Duodenal mucosa (tissue), 2 donors: ENCODE results near the gene TRIM29.

Source experiments
- H3K27ac ChIP-seq: one replicate; pipeline ENCODE4 v1.7.0; 2013; ENCODE audit warnings: low read depth, low read length
- H3K27me3 ChIP-seq, 2 donors: one replicate each; pipeline ENCODE4 v1.7.0; 2013; ENCODE audit warnings: low read length in 2 of 2, control low read depth in 1 of 2; ENCODE audit not compliant: insufficient read depth in 2 of 2, control insufficient read depth in 1 of 2
- H3K36me3 ChIP-seq, 2 donors: one replicate each; pipeline ENCODE4 v1.7.0; 2013; ENCODE audit warnings: low read length in 2 of 2, control low read depth in 1 of 2; ENCODE audit not compliant: insufficient read depth in 2 of 2, control insufficient read depth in 1 of 2
- H3K4me1 ChIP-seq, 2 donors: one replicate each; pipeline ENCODE4 v1.7.0; 2013; ENCODE audit warnings: low read length in 2 of 2, control low read depth in 1 of 2; ENCODE audit not compliant: insufficient read depth in 2 of 2, control insufficient read depth in 1 of 2
- H3K4me3 ChIP-seq, 2 donors: one replicate each; pipeline ENCODE4 v1.7.0; 2013; ENCODE audit warnings: low read length in 2 of 2, low read depth in 1 of 2
- H3K9ac ChIP-seq, 2 donors: one replicate each; pipeline ENCODE4 v1.7.0; 2013; ENCODE audit warnings: low read length in 2 of 2, low read depth in 1 of 2
- H3K9me3 ChIP-seq, 2 donors: one replicate each; pipeline ENCODE4 v1.7.0; 2013; ENCODE audit warnings: low read length in 2 of 2, control low read depth in 1 of 2; ENCODE audit not compliant: control insufficient read depth in 1 of 2

The TRIM29 gene

DNA sequence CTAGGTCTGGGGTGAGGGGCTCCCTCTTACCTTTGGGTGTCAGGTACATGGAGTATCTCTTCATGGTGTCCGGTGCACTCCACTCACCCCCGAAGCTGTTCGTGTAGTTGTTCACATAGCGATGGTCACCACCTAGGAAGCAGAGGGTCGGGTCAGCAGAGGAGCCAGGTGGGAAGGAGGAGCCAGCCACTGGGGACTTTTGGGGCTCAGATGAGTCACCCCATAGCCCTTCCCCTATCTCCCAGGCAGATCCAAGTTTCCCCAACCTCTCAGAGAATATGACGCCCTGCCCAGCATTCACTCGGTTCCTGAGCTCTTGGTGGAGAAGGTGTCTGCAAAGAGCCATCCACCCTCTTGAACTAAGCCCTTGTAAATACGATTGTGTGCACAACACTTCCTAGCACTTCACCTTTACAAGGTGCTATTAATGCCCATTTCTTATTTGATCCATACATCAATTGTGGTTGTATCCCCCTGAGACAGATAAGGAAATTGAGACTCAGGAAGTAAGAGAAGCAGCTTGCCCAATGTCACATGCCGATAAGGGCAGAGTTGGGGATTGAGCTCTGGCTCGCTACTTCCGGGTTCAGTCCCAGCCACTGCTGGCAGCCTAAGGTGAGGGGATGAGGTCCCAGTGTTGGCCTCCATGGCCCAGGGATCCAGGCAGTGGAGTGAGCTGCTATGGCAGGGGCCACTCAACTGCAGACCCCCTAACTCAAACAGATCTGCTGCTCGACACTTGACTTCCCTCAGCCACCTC is 14.8 kb downstream of the TRIM29 start:
- Histone ChIP-seq H3K4me3 (no peak overlapping the region), H3K9me3 (no peaks in the 10 kb centered on the region), H3K27ac (no peak overlapping the region), H3K36me3 (no peaks in the 10 kb centered on the region), H3K4me1 (peaks cover 3 to 8% of the 10 kb centered on the region in 2 donors), H3K27me3 (peaks cover 0 to 3% of the 10 kb centered on the region in 2 donors), H3K9ac (no peak overlapping the region)

DNA sequence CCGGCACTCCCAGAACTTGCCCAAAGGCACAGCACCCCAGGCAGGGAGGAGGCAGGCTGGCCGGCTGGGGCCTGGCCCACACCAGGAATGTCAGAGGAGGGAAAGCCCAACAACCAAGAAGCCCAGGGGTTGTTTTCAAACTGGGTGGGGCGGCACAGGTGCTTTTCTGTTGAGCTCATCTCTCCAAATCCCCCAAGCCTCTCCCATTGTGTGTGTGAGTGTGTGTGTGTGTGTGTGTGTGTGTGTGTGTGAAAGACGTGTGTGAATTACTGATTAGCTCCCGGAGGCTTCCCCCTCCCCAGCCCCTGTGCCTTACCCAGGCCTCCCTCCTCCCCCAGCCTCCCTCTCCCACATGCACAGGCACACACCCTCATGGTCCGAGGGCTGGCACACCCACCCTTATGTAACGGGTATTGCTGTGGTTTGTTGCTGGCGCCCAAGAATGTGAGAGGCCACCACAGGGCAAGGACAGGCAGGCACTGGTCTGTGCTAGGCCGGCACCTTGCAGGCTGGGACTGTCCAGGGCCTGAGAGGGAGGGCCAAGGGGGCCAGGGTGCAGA is 15.9 kb downstream of the TRIM29 start:
- H3K9ac ChIP-seq, result no peak overlapping the region
- H3K36me3 ChIP-seq, result no peaks in the 10 kb centered on the region
- H3K4me3 ChIP-seq, result no peak overlapping the region
- no peak overlapping the region for H3K27ac ChIP-seq
- peaks cover 0 to 6% of the 10 kb centered on the region in 2 donors for H3K4me1 ChIP-seq
- peaks cover 0 to 3% of the 10 kb centered on the region in 2 donors for H3K27me3 ChIP-seq
- no peaks in the 10 kb centered on the region for H3K9me3 ChIP-seq

DNA sequence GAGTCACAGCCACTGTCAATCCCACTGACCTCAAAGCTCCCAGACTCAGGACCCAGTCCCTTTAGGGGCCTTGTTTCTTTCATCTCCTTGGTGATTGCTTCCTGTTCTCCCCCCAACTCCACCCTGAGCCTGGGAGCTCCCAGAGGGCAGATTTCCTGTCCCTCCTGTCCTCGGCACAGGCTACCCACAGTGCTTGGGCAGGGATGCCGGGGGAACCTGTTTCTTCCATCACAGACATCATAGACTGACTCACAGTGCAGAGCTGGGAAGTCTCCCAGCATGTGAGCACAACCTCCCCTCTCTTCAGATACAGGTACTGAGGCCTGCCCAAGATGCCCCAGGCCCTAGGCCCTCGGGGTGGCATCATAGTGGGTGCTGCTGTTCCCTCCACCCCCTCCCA is 16.6 kb downstream of the TRIM29 start:
- Histone ChIP-seq H3K27ac (no peak overlapping the region), H3K9ac (no peak overlapping the region), H3K27me3 (peaks cover 0 to 3% of the 10 kb centered on the region in 2 donors), H3K4me3 (no peak overlapping the region), H3K4me1 (peaks cover 0 to 6% of the 10 kb centered on the region in 2 donors), H3K36me3 (no peaks in the 10 kb centered on the region), H3K9me3 (no peaks in the 10 kb centered on the region)

DNA sequence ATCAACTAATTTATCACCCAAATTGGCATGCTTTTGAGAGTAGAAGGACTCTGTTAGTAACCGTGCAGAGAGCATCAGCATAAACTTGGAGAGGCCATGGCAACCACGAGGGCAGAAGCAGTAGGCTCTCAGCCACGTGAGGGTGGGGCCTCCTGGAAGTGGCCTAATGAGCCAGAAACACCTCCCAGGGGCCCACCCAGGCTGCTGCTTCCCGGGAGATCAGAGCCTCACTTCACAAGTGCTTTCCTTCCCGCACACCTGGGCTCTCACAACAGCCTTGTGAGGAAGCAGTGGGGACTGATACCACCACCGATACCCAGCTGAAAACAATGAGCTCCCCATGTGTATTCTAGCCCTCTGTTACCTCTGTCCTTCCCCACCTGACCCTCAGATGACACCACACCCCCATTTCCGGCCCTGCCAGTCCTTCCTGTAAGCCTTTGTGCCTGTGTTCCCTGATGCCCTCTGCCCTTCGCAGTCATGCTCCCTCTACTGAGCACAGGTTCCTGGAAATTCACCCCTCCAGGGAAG is 17.0 kb downstream of the TRIM29 start:
- Histone ChIP-seq H3K27ac (no peak overlapping the region), H3K36me3 (no peaks in the 10 kb centered on the region), H3K4me1 (peaks cover 0 to 6% of the 10 kb centered on the region in 2 donors), H3K27me3 (peaks cover 0 to 3% of the 10 kb centered on the region in 2 donors), H3K4me3 (no peak overlapping the region), H3K9ac (no peak overlapping the region), H3K9me3 (no peaks in the 10 kb centered on the region)

DNA sequence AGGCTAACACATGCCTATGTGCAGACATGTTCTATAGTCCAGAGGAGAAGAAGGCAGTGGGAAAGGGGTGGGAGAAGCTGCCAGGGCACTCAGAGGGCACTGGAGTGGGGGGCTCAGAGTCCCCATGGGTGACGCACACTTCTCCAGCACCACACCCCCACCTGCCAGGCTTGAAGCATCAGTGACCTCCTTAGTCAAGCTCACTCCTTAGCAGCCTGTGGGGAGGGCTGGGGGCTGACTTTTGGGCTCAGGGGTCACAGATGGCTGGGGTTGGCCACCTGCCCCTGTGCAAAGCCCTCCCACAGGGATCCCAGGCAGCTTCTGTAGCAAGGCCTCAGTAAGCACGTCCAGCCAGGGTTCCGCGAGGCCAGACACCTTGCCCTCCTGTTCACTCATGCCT is 18.8 kb downstream of the TRIM29 start:
- H3K9ac ChIP-seq, result no peak overlapping the region
- H3K36me3 ChIP-seq, result no peaks in the 10 kb centered on the region
- peaks cover 0 to 6% of the 10 kb centered on the region in 2 donors for H3K4me1 ChIP-seq
- no peak overlapping the region for H3K4me3 ChIP-seq
- H3K9me3 ChIP-seq, result no peaks in the 10 kb centered on the region
- no peak overlapping the region for H3K27ac ChIP-seq
- H3K27me3 ChIP-seq, result peaks cover 3% of the 10 kb centered on the region in 2 donors

DNA sequence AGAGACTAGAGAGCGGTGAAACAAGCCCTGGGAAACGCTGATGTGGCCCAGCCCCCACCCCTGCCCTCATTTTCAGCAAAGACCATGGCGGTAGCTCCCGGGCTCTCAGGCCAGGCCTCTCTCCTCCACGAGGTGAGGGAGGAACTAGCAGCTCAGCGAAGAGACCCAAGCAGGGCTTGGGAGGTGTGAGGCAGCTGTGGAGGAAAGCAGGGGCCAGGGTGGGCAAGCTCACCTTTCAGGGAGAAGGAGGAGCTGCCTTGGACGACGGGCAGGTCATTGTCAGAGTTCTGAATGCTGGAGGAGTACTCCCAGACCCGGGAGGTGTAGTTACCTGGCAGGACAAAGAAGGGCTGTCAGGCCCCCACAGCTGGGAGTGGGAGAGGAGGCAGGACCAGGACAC is 19.9 kb downstream of the TRIM29 start:
- Histone ChIP-seq H3K36me3 (no peaks in the 10 kb centered on the region), H3K9ac (no peak overlapping the region), H3K27me3 (peaks cover 3 to 8% of the 10 kb centered on the region in 2 donors), H3K4me3 (no peak overlapping the region), H3K27ac (no peak overlapping the region), H3K4me1 (no peaks in the 10 kb centered on the region), H3K9me3 (no peaks in the 10 kb centered on the region)

DNA sequence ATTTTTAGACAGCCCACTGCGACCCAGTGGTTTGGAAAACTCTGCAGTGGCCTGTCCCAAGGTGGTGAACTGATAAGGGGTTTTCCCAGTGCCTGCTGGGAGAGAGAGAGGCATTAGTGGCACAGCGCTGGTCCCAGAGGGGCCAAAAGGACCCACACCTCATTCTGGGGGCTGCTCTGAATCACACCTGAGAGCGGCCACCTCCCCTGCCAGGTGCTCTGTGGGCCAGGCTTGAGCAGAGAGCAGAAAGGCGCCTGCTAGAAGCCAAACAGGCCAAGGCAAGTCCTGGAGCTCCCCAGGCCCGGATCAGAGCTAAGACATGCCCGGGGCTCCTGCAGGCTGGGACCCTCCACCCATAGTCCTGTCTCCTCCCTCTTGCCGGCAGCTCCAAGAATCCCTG is 20.9 kb downstream of the TRIM29 start:
- H3K27ac ChIP-seq, result no peak overlapping the region
- H3K4me1 ChIP-seq, result no peaks in the 10 kb centered on the region
- peaks cover 3 to 8% of the 10 kb centered on the region in 2 donors for H3K27me3 ChIP-seq
- no peaks in the 10 kb centered on the region for H3K36me3 ChIP-seq
- no peak overlapping the region for H3K9ac ChIP-seq
- no peaks in the 10 kb centered on the region for H3K9me3 ChIP-seq
- no peak overlapping the region for H3K4me3 ChIP-seq

DNA sequence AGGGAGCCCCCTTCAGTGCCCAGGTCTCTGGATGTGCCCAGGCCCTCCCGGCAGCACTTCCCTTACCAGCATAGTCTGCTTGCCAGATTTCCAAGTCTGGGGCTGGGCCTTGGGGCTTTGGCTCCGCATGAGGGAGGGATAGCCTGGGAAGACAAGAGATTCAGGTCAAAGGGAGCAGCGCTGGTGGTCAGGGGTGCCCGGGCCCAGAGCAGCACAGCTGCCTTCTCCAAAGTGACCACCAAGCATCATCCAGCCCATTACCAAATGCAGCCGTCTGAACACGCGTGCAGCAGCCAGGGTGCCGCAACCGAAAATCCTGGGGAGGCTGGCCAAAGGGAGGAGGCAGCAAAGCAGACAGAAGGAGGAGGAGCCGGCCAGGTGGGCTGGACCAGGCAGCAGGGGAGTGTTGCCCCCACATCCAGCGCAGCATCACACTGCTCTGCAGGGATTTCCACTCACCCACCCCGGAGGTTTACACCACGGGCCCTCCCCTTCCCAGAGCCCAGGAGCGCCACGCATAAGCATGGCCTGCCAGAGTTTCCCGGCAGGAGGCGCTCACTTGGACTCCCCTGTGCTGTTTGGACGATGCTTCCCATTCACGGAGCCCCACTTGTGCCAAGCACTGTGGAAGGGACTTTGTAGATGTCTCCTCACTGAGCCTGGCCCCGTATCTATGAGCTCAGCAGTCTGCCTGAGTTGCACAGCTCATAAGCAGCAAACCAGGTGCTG is 22.5 kb downstream of the TRIM29 start:
- no peak overlapping the region for H3K27ac ChIP-seq
- no peak overlapping the region for H3K9ac ChIP-seq
- no peaks in the 10 kb centered on the region for H3K36me3 ChIP-seq
- H3K4me1 ChIP-seq, result no peaks in the 10 kb centered on the region
- H3K9me3 ChIP-seq, result no peaks in the 10 kb centered on the region
- no peak overlapping the region for H3K4me3 ChIP-seq
- H3K27me3 ChIP-seq, result peaks cover 3 to 8% of the 10 kb centered on the region in 2 donors

DNA sequence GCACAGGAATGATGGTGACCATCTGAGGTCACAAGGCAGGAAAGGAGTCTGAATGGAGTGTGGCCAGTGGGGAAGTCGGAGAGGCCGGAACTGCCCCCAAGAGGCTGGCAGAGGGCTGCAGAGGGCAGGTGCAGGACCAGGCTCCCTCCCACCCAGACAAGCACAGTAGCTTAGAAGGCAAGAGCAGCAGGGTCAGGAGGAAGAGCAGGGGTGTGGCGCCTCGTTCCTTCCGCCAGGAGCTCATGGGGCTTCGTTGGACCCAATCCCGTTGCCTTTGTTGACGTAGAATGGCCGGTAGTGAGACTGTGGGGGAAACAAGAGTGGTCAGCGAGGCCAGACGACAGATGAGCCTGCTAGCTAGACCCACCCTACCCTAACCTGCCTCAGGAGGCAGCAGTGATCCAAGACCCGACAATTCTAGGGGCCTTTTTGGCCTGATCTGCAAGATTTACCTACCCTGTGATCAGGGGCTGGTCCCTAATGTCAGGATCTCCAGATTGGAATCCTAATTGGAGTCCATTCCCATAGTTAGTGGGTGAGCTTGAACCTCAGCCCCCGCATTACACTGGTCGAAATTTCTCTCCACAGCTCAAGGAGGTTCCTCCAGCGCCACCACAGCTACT is 25.6 kb downstream of the TRIM29 start:
- Histone ChIP-seq H3K9me3 (no peaks in the 10 kb centered on the region), H3K36me3 (no peaks in the 10 kb centered on the region), H3K4me1 (peaks cover 6% of the 10 kb centered on the region in 2 donors), H3K27ac (no peak overlapping the region), H3K4me3 (no peak overlapping the region), H3K27me3 (peaks cover 4 to 11% of the 10 kb centered on the region in 2 donors), H3K9ac (no peak overlapping the region)

DNA sequence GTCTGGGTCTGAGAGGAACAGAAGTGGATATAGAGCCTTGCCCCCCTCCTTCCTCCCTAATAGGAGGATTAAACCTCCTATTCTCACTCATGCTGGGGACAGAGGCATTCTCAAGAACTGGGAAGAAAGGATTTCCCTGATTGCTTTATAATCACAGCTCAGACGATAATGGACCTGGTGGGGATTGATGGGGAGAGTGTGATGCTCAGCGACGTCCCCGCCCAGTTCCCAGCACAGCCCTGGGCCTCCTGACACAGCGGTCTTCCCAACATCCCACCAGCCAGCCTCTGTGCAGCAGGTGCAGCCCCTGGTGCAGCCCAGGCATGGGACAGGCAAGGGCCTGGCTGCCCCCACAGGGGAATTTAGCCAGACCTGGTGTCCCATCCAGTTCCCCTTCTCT is 28.4 kb downstream of the TRIM29 start:
- Histone ChIP-seq H3K27me3 (peaks cover 4 to 10% of the 10 kb centered on the region in 2 donors), H3K4me1 (peaks cover 6% of the 10 kb centered on the region in 2 donors), H3K4me3 (no peak overlapping the region), H3K9ac (no peak overlapping the region), H3K27ac (no peak overlapping the region), H3K36me3 (no peaks in the 10 kb centered on the region), H3K9me3 (no peaks in the 10 kb centered on the region)
